HG02588 (cell line): ENCODE data around the gene MVD.
"Not testable (repeated sequence)": the region's sequence is repeated elsewhere in the genome, so short reads cannot be mapped to it uniquely, and the experiment has no call there.

ENCODE experiments used
- ATAC-seq: cut with Tn5 transposase; IDR thresholded peaks from one replicate; pipeline ENCODE4 v1.9.1; 2021; ENCODE audit warnings: mild to moderate bottlenecking, moderate library complexity; ENCODE audit not compliant: unreplicated experiment

The MVD gene

DNA sequence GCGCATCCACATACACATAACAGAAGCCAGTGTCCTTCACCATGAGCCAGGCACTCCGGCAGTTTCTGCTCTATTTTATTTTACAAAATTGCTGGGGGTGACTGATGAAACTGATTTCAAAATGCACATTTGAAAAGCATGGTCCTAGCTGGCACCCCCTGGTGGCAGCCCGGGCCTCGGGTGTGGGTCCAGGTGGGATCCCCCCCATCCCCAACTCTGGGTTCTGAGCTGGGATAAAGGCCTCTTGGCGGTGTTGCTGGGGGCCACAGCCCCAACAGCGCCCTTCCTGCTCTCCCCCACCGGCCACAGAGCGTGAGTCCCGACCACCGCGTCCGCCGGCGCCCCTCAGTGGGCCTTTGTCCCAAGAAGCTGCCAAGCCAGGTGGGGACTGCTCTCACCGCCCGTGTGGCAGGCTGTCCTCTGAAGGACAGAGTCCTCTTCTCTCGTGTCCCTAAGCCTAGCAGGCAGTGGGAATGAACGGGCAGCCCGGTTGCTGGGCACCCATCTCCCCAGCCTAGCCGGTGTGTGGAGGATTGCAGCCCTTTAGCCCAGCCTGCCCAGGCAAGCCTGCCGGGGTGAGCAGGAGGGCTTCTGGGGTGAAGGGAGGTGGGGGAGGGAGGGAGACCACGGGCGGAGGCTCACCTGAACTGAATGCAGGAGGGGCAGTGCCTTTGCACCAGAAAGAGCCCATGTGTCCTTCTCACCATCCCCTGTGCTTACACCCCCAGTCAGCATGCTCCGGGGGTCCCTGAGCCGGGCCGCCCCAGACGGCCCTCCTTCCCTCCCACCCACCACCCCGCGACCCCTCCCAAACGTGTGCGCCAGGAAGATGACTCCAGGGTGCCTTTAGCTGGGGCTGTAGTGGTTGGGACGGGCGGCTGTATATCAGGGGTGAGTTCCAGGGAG, 22.5 kb upstream of the MVD start:
- no peak for ATAC-seq

DNA sequence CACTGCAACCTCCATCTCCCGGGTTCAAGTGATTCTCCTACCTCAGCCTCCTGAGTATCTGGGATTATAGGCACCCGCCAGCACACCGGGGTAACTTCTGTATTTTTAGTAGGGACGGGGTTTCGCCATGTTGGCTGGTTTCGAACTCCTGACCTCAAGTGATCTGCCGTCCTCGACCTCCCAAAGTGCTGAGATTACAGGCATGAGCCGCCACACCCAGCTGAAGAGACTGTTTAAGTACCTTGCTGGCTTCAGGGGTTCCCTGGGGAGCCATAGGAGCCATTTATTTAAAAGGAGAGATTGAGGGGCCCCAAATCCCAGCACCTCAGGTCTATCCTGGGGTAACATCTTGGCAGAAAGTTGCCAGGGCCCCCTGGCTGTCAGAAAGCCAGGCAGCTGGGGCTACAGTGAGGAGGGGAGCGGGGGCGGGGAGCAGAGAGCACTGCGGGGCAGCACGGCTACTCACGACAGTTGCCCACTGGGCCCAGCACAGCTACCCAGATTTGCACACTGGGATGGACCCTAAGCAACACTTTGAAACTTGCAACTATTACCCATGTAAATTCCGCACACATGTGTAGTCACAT, 21.8 kb upstream of the MVD start:
- no peak for ATAC-seq

DNA sequence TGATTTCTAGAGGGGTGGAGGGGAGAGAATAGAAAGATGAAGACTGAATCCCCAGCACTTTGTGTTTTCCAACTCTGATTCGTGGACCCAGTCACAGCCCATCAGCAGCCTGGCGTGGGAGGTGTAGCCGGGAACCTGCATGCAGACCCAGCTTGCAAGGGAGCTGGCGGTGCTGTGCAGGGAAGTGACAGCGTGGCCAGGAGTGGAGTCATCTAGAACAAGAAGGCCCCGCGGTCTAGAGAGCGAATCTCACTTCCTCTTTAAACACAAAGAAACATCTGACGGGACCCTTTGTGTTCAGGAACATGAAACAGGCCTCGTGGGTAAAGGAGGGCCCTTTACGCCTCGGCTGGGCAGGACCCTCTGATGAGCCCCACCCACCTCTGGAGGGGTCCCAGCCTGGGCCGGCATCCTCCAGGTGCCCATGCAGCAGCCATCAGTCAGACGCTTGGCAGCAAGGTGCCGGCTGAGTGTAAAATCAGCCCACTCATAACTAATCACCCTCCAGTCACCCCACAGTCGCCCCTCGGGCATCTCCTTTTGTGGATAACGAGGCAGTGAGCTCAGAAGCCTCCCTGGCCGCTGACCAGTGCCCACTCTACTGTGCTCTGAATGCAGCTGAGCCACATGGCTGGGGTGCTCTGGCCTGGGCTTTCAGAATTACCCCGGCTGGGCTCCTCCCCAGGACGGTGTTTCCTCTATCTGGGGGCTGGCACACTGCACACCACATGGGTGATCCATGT, 19.0 kb upstream of the MVD start:
- peak; percentile 51 for ATAC-seq

DNA sequence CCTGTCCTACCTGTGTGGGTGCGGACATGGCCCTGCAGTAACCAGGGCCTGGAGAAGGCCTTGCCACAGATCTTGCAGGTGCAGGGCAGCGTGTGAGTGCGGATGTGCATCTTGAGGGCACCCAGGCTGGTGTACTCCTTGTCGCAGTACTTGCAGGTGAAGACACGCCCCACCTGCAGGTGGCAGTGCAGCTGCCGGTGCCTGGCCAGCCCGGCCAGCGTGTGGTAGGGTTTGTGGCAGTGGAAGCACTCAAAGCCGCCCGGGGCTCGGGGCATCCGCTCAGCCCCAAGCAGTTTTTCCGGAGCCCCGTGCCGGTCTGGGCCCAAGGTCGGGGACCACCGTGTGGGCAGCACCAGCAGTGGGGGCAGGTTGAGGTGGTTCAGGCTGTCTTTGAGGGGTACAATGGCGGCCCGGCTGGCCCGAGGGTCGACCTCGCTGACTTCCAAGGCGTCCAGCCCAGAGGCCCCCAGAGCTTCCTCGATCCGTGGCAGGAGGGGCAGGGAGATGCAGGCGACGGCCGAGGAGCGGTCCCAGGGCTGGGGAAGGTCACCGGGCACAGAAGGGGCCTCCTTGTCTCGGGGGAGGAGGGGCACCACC, 18.3 kb upstream of the MVD start:
- no peak for ATAC-seq

DNA sequence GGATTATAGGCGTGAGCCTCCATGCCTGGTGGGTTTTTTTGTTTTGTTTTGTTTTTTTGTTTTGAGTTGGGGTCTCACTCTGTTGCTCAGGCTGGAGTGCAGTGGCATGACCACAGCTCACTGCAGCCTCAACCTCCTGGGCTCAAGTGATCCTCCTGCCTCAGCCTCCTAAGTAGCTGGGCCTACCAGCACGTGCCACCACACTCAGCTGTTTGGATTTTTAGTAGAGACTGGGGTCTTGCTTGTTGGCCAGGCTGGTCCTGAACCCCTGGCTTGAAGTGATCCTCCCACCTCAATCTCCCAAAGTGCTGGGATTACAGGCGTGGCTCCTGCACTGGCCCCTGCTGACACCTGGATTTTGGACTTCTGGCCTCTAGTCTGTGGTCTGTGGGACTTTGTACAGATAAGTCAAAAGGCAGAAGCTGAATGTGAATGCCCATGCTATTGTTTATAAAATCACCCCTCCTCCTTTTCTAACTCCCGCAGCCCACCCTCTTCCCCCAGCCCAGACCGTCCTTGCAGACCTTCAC, 17.7 kb upstream of the MVD start:
- ATAC-seq = no peak

DNA sequence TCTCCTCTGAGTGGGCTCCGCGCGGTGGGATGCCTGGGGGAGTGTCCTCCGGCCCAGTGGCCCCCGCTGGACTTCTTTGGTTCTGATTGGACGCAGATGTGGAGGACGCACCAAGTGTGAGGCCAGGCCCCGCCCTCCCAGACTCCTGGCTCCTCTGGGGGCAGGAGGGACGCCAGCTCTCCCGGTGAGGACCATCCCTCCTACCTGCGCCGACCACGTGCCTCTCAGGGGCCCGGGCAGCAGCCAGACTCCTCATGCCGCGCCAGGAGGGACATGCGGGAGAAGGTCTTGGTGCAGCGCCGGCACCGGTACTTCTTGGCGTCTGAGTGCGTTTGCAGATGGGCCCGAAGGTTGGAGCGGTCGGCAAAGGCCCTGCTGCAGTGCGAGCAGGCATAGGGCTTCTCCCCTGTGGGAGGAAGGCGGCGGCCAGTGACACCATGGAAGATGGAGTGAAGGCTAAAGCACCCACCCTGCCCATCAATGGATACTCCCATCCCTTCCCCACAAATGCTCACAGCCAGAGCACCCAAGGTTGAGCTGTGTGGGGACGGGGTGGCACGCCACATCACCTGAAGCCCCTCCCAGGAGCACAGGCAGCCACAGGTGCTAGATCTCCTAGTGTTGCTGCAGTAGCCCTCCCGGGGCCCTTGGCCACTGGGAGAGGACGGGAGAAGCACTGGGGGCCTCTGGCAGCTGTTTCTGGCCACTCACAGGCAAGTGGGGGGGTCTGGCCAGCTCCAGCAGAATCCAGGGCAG, 15.5 kb upstream of the MVD start:
- no peak for ATAC-seq

DNA sequence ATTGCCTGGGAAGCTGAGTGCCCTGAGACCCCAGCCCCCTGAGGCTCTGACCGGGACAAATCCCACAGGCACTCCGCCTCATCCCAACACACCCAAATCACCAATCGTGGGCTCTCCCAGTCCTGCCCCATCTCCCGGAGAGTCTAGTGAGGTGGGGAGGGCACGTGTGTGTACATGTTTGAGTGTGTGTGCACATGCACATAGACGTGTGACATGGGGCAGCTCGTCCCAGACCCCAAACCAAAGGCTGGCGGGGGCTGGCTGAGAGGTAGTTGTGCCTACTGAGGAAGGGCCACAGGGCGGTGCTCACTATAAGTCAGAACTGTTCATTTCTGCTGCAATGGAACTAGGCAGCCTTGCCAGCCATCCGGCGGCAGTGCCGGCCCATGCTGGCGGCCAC, 14.8 kb upstream of the MVD start:
- ATAC-seq = no peak

DNA sequence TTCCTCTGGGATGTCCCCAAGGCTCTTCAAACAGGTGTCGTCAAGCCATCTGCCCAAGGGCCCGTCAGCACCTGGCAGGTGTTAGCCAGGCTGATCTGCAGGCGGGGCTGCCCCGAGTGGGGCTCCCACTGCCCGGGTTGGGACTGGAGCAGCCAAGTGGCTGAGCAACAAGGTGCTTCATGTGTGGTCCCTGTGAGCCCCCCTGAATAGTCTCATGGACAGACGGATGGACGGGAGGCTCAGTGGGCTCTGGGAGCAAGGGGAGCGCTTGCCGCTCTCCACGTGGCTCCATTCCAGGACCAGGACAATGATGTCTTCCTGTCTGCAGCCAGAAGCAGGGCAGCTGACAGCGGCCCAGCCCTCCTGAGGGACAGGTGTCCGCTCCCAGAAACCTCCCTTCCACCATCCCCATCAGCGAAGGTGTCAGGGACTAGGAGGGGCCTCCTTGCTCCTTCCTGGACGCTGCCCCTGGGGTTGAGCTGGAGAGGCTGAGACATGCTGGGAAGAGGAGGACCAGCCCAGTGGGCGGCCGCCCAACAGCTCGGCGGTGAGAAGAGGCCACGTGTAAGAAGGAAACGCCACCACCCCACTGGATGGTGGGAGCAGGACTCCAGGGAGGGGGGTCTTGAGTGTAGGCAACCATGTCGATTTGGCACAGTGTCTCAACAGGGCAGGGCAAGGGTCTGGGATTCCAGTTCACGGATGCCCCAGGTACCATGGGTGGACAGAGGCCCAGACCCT, 13.8 kb upstream of the MVD start:
- ATAC-seq = no peak

DNA sequence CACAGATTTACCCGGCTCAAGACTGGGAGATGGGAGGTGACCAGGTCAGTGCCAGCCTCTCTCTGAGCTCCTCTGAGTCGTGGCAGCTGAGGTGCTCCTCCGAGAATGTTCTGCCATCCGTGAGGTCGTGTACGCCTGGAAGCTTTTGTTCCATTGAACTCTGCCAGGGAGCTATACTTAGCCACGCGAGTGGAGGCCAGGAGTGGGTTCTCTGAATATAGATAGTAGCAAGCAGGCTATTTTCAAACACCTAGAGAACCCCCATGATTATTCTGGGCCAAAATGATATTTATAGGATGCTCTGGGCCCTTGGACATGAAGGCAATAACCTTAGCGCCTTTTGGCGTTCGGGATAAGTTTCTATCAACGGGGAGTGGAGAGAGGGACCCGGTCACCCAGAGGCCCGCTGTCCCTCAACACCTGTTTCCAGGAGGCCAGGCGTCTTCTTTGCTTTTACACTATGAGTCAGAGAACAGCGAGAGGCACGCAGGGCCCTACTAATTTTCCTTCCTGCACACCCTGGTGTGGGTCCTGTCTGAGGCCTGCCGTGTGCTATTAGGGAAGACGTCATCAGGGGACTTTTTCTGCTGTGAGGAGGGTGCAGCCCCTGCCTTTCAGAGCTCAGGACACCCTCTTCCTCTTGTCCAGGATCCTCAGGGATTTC, 11.0 kb upstream of the MVD start:
- ATAC-seq = no peak

DNA sequence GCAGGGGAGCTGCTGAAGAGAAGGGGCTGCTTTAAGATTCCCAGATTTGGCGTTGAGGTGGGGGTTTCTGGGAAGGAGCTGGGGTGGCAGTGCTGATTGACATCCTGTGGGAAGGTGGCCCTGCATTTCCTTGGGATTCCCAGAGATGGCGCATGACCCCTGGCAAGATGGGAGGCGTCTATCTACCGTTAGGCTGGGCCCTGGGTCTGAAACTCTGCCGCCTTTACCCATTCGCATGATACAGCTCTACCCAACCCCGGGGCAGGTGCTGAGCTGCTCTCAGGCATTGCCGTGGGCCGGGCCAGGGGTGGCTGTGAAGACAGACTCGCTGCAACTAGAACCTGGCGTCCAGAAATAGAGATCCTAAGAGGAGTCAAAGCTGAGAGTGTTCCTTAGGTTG, 9.9 kb upstream of the MVD start:
- ATAC-seq = no peak

DNA sequence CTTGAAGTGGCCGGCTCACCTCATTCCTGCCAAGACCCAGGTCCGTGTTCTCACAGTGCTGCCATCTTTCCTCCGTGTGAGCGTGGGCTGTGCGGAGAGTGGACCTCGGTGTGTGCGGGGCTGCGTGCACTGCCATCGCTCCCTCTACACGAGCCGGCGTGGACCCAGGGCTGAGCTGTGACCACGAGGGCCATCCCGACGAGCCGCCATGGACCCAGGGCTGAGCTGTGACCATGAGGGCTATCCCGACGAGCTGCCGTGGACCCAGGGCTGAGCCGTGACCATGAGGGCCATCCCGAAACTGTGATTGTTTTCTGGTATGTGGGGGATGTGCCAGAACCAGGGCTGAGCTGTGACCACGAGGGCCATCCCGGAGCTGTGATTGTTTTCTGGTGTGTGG, 8.9 kb upstream of the MVD start:
- no peak for ATAC-seq

DNA sequence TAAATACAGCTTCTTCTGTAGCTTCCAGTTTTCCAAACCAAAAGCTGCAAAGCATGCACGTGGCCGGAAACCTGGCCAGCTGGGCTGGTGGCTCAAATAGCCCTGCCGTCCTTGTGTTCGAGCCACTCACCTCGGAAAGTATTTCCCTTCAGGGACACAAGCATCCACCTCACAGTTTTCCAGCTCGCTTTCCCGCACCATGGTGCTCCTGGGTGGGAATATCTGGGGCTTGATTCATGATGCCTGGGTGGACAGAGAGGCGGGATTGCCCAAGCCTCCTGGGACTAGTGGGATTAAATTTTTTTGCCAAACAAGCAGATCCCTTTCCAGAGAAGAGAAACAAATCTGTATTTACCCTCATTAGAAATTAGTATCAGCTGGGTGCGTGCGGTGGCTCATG, 7.1 kb upstream of the MVD start:
- ATAC-seq = no peak

DNA sequence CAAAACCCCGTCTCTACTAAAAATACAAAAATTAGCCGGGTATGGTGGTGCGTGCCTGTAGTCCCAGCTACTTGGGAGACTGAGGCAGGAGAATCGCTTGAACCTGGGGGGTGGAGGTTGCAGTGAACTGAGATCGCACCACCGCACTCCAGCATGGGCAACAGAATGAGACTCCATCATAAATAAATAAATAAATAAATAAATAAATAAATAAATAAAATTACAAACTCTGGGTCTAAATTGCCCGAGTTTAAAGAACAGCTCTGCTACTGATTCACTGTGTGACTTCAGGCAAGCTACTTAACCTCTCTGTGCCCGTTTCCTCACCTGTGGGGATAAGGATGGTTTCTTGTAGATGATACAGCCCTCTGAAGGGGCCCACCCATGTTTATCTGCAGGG, 6.6 kb upstream of the MVD start:
- not testable (repeated sequence) for ATAC-seq

DNA sequence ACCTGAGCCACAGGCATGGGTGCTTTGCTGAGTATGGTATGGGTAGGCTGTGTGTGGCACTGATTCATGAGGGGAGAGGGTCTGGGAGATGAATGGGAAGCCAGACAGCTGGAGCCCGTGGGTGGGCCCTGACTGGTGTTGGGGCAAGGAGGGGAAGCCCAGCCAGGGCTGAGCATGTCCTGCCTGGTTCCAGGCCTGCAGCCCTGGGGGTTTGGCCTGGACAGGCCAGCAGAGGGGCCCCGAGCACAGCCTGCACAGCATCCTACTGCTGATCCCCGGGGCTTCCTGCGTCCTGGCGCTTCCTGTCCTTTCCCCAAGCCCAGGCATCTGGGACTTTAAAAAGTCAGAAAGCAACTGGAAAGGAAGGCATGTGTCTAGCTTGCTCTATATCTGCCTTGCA, 4.6 kb upstream of the MVD start:
- ATAC-seq = no peak

DNA sequence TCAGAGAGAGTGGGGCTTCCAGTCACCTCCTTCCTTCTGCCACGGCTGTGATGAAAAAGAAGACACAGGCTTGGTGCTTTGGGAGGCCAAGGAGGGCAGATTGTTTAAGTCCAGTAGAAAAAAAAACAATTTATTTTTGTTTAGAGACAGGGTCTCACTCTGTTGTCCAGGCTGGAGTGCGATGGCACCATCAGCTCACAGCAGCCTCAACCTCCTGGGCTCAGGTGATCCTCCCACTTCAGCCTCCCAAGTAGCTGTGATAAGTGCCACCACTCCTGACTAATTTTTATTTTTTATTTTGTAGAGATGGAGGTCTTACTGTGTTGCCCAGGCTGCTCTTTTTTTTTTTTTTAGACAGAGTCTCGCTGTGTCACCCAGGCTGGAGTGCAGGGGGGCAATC, 2.7 kb upstream of the MVD start:
- ATAC-seq = no peak

DNA sequence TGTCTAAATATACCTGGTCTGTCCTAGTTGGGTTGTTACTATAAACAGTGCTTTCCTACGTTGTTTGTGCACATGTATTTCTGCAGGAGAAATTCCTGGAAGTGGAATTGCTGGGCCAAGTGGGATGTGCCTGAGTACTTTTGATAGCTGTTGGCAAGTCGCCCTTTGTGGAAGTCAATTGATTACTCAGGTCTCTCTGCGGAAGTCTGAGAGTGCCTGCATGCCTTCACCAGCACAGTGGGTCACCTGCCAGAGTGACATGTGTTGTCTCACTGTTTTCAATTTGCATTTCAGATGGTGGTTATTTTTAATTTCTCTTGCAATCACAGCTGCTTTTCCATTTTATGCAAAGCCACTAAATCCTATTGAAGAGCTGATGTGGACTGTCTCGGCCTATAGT, 2.3 kb upstream of the MVD start:
- ATAC-seq = no peak

DNA sequence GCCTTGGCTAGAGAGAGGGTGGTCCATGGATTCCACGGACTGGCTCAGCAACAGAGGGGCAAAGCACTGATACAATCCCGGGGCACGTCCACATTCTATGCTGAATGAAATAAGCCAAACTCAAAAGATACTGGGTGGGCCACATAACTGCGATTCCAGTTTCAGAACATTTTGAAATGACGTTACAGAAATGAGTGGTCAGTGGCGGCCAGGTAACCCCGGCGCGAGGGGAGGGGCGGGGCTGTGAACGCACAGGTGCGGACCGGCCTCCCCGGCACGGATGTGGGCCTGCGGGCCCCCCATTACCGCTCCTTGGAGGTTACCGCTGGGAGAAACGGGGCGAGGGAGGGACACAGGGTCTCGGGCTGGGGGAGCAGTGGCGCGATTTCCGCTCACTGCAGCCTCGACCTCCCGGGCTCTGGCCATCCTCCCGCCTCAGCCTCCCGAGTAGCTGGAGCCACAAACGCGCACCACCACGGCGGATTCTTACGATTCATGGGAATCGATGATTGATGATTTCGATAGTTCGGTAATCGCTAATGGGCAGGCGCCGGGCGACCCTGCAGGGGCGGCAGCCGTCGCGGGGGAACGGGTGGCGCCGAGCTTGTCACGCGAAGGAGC, 559 bp downstream of the MVD start:
- no peak for ATAC-seq

DNA sequence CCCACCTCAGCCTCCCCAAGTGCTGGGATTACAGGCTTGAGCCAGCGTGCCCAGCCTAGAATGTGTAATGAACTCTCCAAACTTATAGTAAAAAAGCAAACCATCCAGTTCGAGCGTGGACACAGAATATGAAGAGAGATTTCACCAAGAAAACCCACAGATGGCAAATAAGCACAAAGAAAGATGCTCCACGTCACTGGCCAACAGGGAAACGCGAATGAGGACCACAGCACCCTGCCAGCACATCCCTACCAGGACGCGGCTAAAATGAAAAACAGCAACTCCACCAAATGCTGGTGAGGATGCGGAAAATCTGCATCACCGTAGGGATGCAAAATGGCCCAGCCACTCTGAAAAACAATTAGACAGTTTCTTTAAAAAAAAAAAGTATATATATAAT, 1.4 kb downstream of the MVD start:
- no peak for ATAC-seq

DNA sequence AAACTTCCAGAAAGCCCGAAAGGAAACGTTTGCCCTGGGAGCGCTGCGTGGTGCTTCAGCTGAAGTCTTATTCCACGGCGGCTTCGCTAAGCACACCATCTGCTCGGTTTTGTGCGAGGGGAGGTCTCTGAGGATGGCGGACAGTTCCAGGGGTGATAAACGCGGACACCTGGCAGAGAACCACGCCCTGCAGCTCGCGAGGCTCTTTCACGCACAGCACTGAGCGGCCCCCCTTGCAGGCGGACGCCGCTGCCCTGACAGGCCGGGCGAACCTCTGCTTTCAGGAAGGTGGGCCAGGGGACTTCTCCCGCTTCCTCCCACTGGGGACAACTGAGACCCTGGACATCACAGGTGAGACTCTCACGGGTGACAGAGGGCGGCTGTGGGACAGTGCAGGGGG, 3.7 kb downstream of the MVD start:
- ATAC-seq = no peak
